Neural progenitor cell (in vitro differentiated cells): Measurements from ENCODE around the gene ATP6V0E1. TPM values are rescaled to one million over a fixed set of nuclear protein-coding genes. Genes with fewer than 3 reads are reported as not detected.
"Not testable (repeated sequence)": the region's sequence is repeated elsewhere in the genome, so short reads cannot be mapped to it uniquely, and the experiment has no call there.

Source experiments
- DNase-seq: peaks from one replicate; pipeline ENCODE4 v3.0.0-alpha.2; 2016; ENCODE audit warnings: low spot score
- H2AFZ ChIP-seq: fragments of 200-600 bp; sonication (generic); replicated peaks from 2 replicates; pipeline ENCODE4 v1.6.1; 2016; ENCODE audit warnings: antibody characterized with exemption
- H3F3A ChIP-seq: fragments of 200-600 bp; sonication (generic); 2 replicates; pipeline ENCODE4 v1.6.1; 2016; ENCODE audit warnings: antibody characterized with exemption, low read depth
- H3K27ac ChIP-seq: fragments of 200-600 bp; sonication (generic); 2 replicates; pipeline ENCODE4 v1.5.1; 2016; ENCODE audit warnings: mild to moderate bottlenecking
- H3K27me3 ChIP-seq: fragments of 200-600 bp; sonication (generic); 2 replicates; pipeline ENCODE4 v1.6.1; 2016; ENCODE audit warnings: mild to moderate bottlenecking, moderate library complexity
- H3K36me3 ChIP-seq: fragments of 200-600 bp; sonication (generic); 2 replicates; pipeline ENCODE4 v1.5.1; 2016
- H3K4me1 ChIP-seq: fragments of 200-600 bp; sonication (generic); 2 replicates; pipeline ENCODE4 v1.6.1; 2016; ENCODE audit warnings: mixed run types
- H3K4me2 ChIP-seq: fragments of 200-600 bp; sonication (generic); 2 replicates; pipeline ENCODE4 v1.6.1; 2016
- H3K4me3 ChIP-seq: fragments of 200-600 bp; sonication (generic); 2 replicates; pipeline ENCODE4 v1.5.1; 2016
- H3K79me2 ChIP-seq: fragments of 200-600 bp; sonication (generic); 2 replicates; pipeline ENCODE4 v1.6.1; 2016; ENCODE audit warnings: low read depth
- H3K9ac ChIP-seq: fragments of 200-600 bp; sonication (generic); 2 replicates; pipeline ENCODE4 v1.6.1; 2016
- H3K9me3 ChIP-seq: fragments of 200-600 bp; sonication (generic); 2 replicates; pipeline ENCODE4 v1.5.1; 2016; ENCODE audit warnings: low read depth
- H4K20me1 ChIP-seq: fragments of 200-600 bp; sonication (generic); 2 replicates; pipeline ENCODE4 v1.6.1; 2016; ENCODE audit warnings: low read depth
- H3K27ac Mint-ChIP-seq: 3 replicates; pipeline ENCODE4 v1.8.0; 2021; ENCODE audit warnings: mixed read lengths
- H3K27me3 Mint-ChIP-seq: 2 replicates; pipeline ENCODE4 v1.8.0; 2022; ENCODE audit warnings: low read depth, mild to moderate bottlenecking, inconsistent platforms, moderate library complexity, mixed read lengths; ENCODE audit not compliant: insufficient read depth
- H3K36me3 Mint-ChIP-seq: 3 replicates; pipeline ENCODE4 v1.8.0; 2021; ENCODE audit warnings: mixed read lengths
- H3K4me1 Mint-ChIP-seq: 3 replicates; pipeline ENCODE4 v1.8.0; 2021; ENCODE audit warnings: mixed read lengths
- H3K4me3 Mint-ChIP-seq: 3 replicates; pipeline ENCODE4 v1.8.0; 2021; ENCODE audit warnings: mild to moderate bottlenecking, moderate library complexity, mixed read lengths
- H3K9me3 Mint-ChIP-seq: 3 replicates; pipeline ENCODE4 v1.8.0; 2020; ENCODE audit warnings: mixed read lengths
- CTCF ChIP-seq: fragments of 200-600 bp; sonication (generic); IDR thresholded peaks from 2 replicates; pipeline ENCODE4 v1.5.1; 2017; ENCODE audit warnings: antibody characterized with exemption, mild to moderate bottlenecking
- EZH2 ChIP-seq: fragments of 200-600 bp; sonication (generic); IDR thresholded peaks from 2 replicates; pipeline ENCODE4 v1.6.1; 2017; ENCODE audit warnings: antibody characterized with exemption, mild to moderate bottlenecking, moderate library complexity
- EZH2phosphoT487 ChIP-seq: fragments of 200-600 bp; sonication (generic); IDR thresholded peaks from 2 replicates; pipeline ENCODE4 v1.6.1; 2017; ENCODE audit warnings: antibody characterized with exemption
- total RNA-seq: library from RNA; depleted of rRNA; stranded (reverse); fragments of >200 nt; gene quantifications from 2 replicates; pipeline ENCODE4 v1.2.3, GENCODE V29; 2015; ENCODE audit warnings: low replicate concordance

The ATP6V0E1 gene
- total RNA-seq, 1 donor from 2014 or later = 72.4 TPM

- Histone ChIP-seq H4K20me1 (peaks cover 12% of the 10 kb centered on the region), H3F3A (no peaks in the 10 kb centered on the region), H3K4me2 (no peak overlapping the region), H3K27me3 (no peaks in the 10 kb centered on the region), H3K79me2 (peaks cover 36% of the 10 kb centered on the region), H3K36me3 (no peaks in the 10 kb centered on the region), H3K4me1 (no peaks in the 10 kb centered on the region), H3K4me3 (no peak overlapping the region), H2AFZ (no peak overlapping the region), H3K27ac (no peak overlapping the region), H3K9ac (no peak overlapping the region), H3K9me3 (no peaks in the 10 kb centered on the region)
- no peak overlapping the region for H3K4me3 Mint-ChIP-seq
- no peak for DNase-seq
- peaks cover 3% of the 10 kb centered on the region for H3K36me3 Mint-ChIP-seq
- no peaks in the 10 kb centered on the region for H3K4me1 Mint-ChIP-seq
- no peak overlapping the region for H3K27ac Mint-ChIP-seq
- no peaks in the 10 kb centered on the region for H3K9me3 Mint-ChIP-seq
- TF ChIP-seq EZH2phosphoT487 (no peak), EZH2 (no peak), CTCF (no peak)
- no peaks in the 10 kb centered on the region for H3K27me3 Mint-ChIP-seq
Observed at GRCh38 chr5:173029499-173029921, 45.9 kb downstream of the ATP6V0E1 start.

DNA sequence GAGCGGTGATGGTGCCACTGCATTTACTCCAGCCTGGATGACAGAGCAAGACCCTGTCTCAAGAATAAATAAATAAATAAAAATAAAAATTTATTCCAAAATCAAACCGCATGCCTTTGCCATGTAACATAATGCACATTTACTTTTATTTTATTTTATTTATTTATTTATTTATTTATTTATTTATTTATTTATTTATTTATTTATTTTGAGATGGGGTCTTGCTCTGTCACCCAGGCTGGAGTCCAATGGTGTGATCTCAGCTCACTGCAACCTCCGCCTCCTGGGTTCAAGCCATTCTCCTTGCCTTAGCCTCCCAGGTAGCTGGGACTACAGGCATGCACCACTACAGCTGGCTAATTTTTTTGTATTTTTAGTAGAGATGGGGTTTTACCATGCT lies 48.5 kb downstream of the ATP6V0E1 start:
- not testable (repeated sequence) for H3K4me3 Mint-ChIP-seq, H3K4me3 ChIP-seq, H3K36me3 Mint-ChIP-seq, H3K27me3 Mint-ChIP-seq, H3K9me3 ChIP-seq, H3K27ac Mint-ChIP-seq, H2AFZ ChIP-seq, H3K4me1 Mint-ChIP-seq, H3K27me3 ChIP-seq, H3K4me2 ChIP-seq, H3K27ac ChIP-seq, DNase-seq, H3K9me3 Mint-ChIP-seq, H3K4me1 ChIP-seq, H3K36me3 ChIP-seq, H3K9ac ChIP-seq, H3F3A ChIP-seq
- peaks cover 16% of the 10 kb centered on the region for H3K79me2 ChIP-seq
- H4K20me1 ChIP-seq = peaks cover 12% of the 10 kb centered on the region

GRCh38 chr5:173032730-173033129 lies 49.2 kb downstream of the ATP6V0E1 start:
- no peaks in the 10 kb centered on the region for H3F3A ChIP-seq
- TF ChIP-seq CTCF (no peak), EZH2 (no peak), EZH2phosphoT487 (no peak)
- no peak overlapping the region for H3K27ac Mint-ChIP-seq
- H3K36me3 Mint-ChIP-seq = peaks cover 6% of the 10 kb centered on the region
- H3K4me1 Mint-ChIP-seq = no peaks in the 10 kb centered on the region
- no peak overlapping the region for H3K9ac ChIP-seq
- H3K79me2 ChIP-seq = peaks cover 16% of the 10 kb centered on the region
- no peak overlapping the region for H3K4me2 ChIP-seq
- no peak overlapping the region for H3K4me3 Mint-ChIP-seq
- H3K9me3 ChIP-seq = no peaks in the 10 kb centered on the region
- no peak overlapping the region for H3K27ac ChIP-seq
- no peak for DNase-seq
- H3K4me1 ChIP-seq = no peaks in the 10 kb centered on the region
- H2AFZ ChIP-seq = no peak overlapping the region
- no peak overlapping the region for H3K4me3 ChIP-seq
- H3K9me3 Mint-ChIP-seq = no peaks in the 10 kb centered on the region
- no peaks in the 10 kb centered on the region for H3K27me3 Mint-ChIP-seq
- H3K27me3 ChIP-seq = no peaks in the 10 kb centered on the region
- no peaks in the 10 kb centered on the region for H3K36me3 ChIP-seq
- H4K20me1 ChIP-seq = peaks cover 12% of the 10 kb centered on the region

- Histone ChIP-seq H3K79me2 (peaks cover 16% of the 10 kb centered on the region), H2AFZ (no peak overlapping the region), H3K9ac (no peak overlapping the region), H3K36me3 (no peaks in the 10 kb centered on the region), H3K4me1 (no peaks in the 10 kb centered on the region), H3F3A (no peaks in the 10 kb centered on the region), H3K27me3 (no peaks in the 10 kb centered on the region), H3K27ac (no peak overlapping the region), H4K20me1 (peaks cover 12% of the 10 kb centered on the region), H3K9me3 (no peaks in the 10 kb centered on the region), H3K4me3 (no peak overlapping the region), H3K4me2 (no peak overlapping the region)
- no peak overlapping the region for H3K4me3 Mint-ChIP-seq
- no peak for TF ChIP-seq EZH2
- TF ChIP-seq EZH2phosphoT487 = no peak
- TF ChIP-seq CTCF = no peak
- no peaks in the 10 kb centered on the region for H3K4me1 Mint-ChIP-seq
- no peaks in the 10 kb centered on the region for H3K27me3 Mint-ChIP-seq
- no peak for DNase-seq
- no peak overlapping the region for H3K27ac Mint-ChIP-seq
- peaks cover 6% of the 10 kb centered on the region for H3K36me3 Mint-ChIP-seq
- no peaks in the 10 kb centered on the region for H3K9me3 Mint-ChIP-seq
Observed at GRCh38 chr5:173033923-173034322, 50.4 kb downstream of the ATP6V0E1 start.
